Mucosa of descending colon (tissue), 3 donors: Measurements from ENCODE around the gene ABCC11. TPM values are rescaled to one million over a fixed set of nuclear protein-coding genes. Genes with fewer than 3 reads are reported as not detected.

Source experiments
- ATAC-seq: fragments of 200-7000 bp; cut with Tn5 transposase; one replicate; pipeline ENCODE4 v1.9.1; 2020; ENCODE audit warnings: mild to moderate bottlenecking, moderate library complexity
- DNase-seq, 3 donors: peaks; one replicate each; pipeline ENCODE4 v3.0.0-alpha.2; 2020
- H3K36me3 ChIP-seq: fragments of 200-600 bp; one replicate; pipeline ENCODE4 v1.8.0; 2021; ENCODE audit warnings: low read depth, mild to moderate bottlenecking
- H3K4me1 ChIP-seq: fragments of 200-600 bp; one replicate; pipeline ENCODE4 v1.8.0; 2021; ENCODE audit warnings: low read depth, mild to moderate bottlenecking
- H3K4me3 ChIP-seq: fragments of 200-600 bp; one replicate; pipeline ENCODE4 v1.8.0; 2021; ENCODE audit warnings: mild to moderate bottlenecking
- H3K9me3 ChIP-seq: fragments of 200-600 bp; one replicate; pipeline ENCODE4 v1.8.0; 2021; ENCODE audit warnings: mild to moderate bottlenecking
- intact Hi-C, 2 donors: fragments of 100-400 bp; cut with DNase I in 1 of 2; cut with micrococcal nuclease in 1 of 2; formaldehyde crosslinking; loops; one replicate each; pipeline versions ENCODE4 v1.11.0 to v1.11.1; 2022; cut with DNase I, micrococcal nuclease
- total RNA-seq, 3 donors: library from RNA; stranded (reverse); fragmentation: NEBNext Ultra II Directional in 2 of 3; extraction: Animal tissue kit (Norgen Biotek cat#: 25700) in 2 of 3; gene quantifications; one replicate each; pipeline versions ENCODE4 v1.2.1 to v1.2.4, GENCODE V29; 2021 to 2023
- TF ChIP-seq, protein P1 (sequence below): fragments of 200-600 bp; IDR thresholded peaks from one replicate; pipeline ENCODE4 v1.8.0; 2022; ENCODE audit warnings: antibody characterized with exemption, mild to moderate bottlenecking
- donor health status: DM: no; HTN: no; CAD: no; lungs with moderate emphysema.
- donor health status: DM: no; HTN: no; CAD: no.
- donor health status: DM: no; HTN: yes; CAD: no.

ABCC11 gene
- total RNA-seq, 3 donors from 2014 or later = 0.32 to 0.35 (median 0.34) TPM

DNA sequence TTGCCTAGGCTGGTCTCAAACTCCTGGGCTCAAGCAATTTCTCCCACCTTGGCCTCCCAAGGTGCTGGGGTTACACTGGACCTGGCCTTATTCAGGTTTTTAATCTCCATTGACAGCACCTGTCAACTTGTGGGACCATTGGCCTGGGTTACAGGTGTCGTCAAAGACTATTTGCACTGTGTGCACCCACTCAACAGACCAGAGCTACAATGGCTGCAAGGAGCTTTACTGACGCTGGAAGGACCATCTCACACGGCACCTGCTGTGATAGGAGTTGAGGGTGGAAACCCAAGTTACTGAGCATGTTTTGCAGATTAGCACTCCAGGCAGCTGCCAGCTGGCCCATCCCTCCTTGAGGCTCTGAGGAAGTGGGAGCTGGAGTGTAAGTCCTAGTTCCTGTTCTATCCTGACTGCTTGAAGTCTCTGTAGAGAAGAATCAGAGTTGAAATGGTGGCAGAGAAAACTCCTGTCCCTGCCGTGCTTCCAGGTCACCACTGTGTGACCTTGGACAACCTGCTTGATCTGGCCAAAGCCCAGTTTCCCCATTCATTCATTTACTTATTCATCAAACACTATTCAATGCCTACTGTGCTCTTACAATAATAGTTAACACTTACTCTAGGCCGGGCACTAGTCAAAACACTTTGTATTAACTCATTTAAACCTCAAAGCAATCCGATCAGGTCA lies 45.7 kb downstream of the ABCC11 start:
- TF ChIP-seq, protein P1, sequence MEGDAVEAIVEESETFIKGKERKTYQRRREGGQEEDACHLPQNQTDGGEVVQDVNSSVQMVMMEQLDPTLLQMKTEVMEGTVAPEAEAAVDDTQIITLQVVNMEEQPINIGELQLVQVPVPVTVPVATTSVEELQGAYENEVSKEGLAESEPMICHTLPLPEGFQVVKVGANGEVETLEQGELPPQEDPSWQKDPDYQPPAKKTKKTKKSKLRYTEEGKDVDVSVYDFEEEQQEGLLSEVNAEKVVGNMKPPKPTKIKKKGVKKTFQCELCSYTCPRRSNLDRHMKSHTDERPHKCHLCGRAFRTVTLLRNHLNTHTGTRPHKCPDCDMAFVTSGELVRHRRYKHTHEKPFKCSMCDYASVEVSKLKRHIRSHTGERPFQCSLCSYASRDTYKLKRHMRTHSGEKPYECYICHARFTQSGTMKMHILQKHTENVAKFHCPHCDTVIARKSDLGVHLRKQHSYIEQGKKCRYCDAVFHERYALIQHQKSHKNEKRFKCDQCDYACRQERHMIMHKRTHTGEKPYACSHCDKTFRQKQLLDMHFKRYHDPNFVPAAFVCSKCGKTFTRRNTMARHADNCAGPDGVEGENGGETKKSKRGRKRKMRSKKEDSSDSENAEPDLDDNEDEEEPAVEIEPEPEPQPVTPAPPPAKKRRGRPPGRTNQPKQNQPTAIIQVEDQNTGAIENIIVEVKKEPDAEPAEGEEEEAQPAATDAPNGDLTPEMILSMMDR = no peak

GRCh38 chr16:48197294-48197693 lies 50.0 kb downstream of the ABCC11 start:
- intact Hi-C loops = no loop called here
- Histone ChIP-seq H3K4me1 (no peaks in the 10 kb centered on the region), H3K9me3 (no peaks in the 10 kb centered on the region), H3K4me3 (no peak overlapping the region), H3K36me3 (no peaks in the 10 kb centered on the region)
- ATAC-seq = no peak
- TF ChIP-seq, protein P1 = no peak
- DNase-seq = no peak

More for the DNA sequence above, 45.7 kb downstream of the ABCC11 start:
- H3K4me3 ChIP-seq = no peak overlapping the region
- intact Hi-C loops = no loop called here
- ATAC-seq = peak; percentile 45
- DNase-seq = no peak
- H3K9me3 ChIP-seq = no peaks in the 10 kb centered on the region
- H3K4me1 ChIP-seq = no peaks in the 10 kb centered on the region
- H3K36me3 ChIP-seq = no peaks in the 10 kb centered on the region

DNA sequence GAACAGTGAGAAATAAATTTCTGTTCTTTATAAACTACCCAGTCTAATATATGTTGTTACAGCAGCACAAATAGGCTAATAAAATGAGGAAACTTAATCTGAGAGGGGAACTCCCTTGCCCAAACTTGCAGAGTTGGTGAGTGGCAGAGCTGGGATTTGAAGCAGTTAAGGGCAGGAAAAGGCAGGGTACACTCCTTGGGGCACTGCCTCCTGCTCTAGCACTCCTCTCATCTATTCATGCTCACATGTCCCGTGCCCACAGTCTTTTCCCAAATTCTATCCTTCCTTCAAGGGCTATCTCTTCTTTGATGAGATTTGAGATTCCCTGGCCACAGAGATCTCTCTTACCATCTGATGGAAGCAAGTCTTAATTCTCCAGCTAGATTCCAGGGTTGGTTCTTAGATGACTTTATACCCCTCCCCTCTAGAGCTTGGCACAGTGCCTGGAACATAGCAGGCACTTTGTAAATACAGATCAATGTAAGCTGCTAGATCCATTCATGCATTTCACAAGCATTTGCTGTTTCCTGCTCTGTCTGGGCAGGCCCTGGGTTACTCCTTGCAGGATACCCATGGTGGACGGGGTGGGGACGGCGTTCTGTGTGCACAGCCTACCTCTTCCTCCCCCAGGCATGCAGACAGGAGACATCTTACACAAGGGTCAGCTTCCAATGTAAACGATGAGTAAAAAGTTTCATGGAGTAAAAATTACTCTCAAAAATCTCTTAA lies 52.3 kb downstream of the ABCC11 start:
- intact Hi-C loops = no loop called here
- H3K4me3 ChIP-seq = no peak overlapping the region
- no peaks in the 10 kb centered on the region for H3K9me3 ChIP-seq
- no peaks in the 10 kb centered on the region for H3K36me3 ChIP-seq
- DNase-seq = peak in 1 of 3 donors; percentile 29
- TF ChIP-seq, protein P1 = no peak
- peak; percentile 72 for ATAC-seq
- no peaks in the 10 kb centered on the region for H3K4me1 ChIP-seq

- H3K9me3 ChIP-seq = no peaks in the 10 kb centered on the region
- no peaks in the 10 kb centered on the region for H3K36me3 ChIP-seq
- TF ChIP-seq, protein P1 = no peak
- H3K4me3 ChIP-seq = no peak overlapping the region
- H3K4me1 ChIP-seq = no peaks in the 10 kb centered on the region
- intact Hi-C loops = no loop called here
- DNase-seq (no peak), ATAC-seq (no peak)
Measured at GRCh38 chr16:48193846-48194245, 53.5 kb downstream of the ABCC11 start.

DNA sequence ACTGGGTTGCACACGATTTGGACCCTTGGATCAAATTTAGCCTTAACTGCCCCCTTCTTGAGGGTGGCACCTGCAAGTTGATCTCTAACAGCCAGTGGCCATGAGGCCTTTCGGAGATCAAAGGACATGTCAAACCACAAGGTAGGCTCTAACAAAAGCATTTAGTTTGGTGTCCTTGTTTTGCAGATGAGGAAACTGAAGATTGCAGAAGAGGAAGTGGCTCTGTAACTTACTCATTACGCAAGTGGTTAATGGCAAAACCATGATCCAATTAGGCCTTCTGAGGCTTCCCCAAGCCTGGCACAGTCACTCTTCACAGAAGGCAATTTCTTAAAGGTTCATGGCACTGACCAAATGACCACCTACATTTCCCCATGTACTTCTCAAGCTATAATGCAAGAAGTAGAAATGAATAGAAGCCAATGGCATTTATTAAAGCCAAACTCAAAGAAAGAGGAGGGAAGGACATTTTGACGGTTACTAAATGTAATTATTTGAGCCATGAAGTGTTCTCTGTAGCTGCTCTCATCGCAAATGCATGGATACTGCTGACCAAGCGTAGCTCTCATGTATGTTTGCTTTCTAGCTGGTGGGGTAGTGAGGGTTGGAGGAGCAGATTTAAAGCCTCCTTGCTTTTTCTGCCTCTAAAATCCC lies 58.8 kb downstream of the ABCC11 start:
- no peaks in the 10 kb centered on the region for H3K4me1 ChIP-seq
- intact Hi-C loops = no loop called here
- ATAC-seq (peak; percentile 35), DNase-seq (no peak)
- H3K9me3 ChIP-seq = no peaks in the 10 kb centered on the region
- no peak overlapping the region for H3K4me3 ChIP-seq
- H3K36me3 ChIP-seq = no peaks in the 10 kb centered on the region
- TF ChIP-seq, protein P1 = no peak
